Measurements from ENCODE around the gene EPB41L4A.

GRCh38 chr5:112136773-112137172, 282.3 kb downstream of the EPB41L4A start:
- TF ChIP-seq POLR2A (IDR thresholded peaks at IDR 0.05) = no peak
- no peak for TF ChIP-seq CTCF (IDR thresholded peaks at IDR 0.05)

Measured in breast epithelium (tissue), 3 donors.